PC-3 (cell line): ENCODE data around the gene NAIF1. TPM values are rescaled to one million over a fixed set of nuclear protein-coding genes. Genes with fewer than 3 reads are reported as not detected.
A peak's percentile ranks its signal among the peaks of the same experiment; 100 is the strongest.

Experiments
- ATAC-seq: fragments of 200-7000 bp; cut with Tn5 transposase; 2 replicates; pipeline ENCODE4 v1.9.1; 2020; ENCODE audit warnings: mild to moderate bottlenecking, moderate library complexity
- BruUV-seq: library from RNA; stranded (reverse); fragments of 400-500 nt; replicated peaks from 2 replicates; lab custom pipeline; 2021; lab: Mats Ljungman, UMichigan
- CTCF ChIA-PET: fragments of 300-600 bp; sonication (Branson Sonifier 250); formaldehyde crosslinking; loops from one replicate; lab custom pipeline; 2022; ENCODE audit warnings: antibody characterized with exemption; lab: Charles Lee
- POLR2A ChIA-PET: fragments of 300-600 bp; sonication (Branson Sonifier 250); formaldehyde crosslinking; loops from one replicate; lab custom pipeline; 2022; ENCODE audit warnings: antibody characterized with exemption; ENCODE audit not compliant: unreplicated experiment; lab: Charles Lee
- DNase-seq: peaks from one replicate; pipeline ENCODE4 v3.0.0-alpha.2; 2015
- H2AFZ ChIP-seq: fragments of 300-600 bp; sonication (generic); 2 replicates; pipeline ENCODE4 v1.6.0; 2016; ENCODE audit warnings: antibody characterized with exemption, low read length
- H3F3A ChIP-seq: fragments of 300-600 bp; sonication (generic); one replicate; pipeline ENCODE4 v1.6.0; 2017; ENCODE audit warnings: antibody characterized with exemption, low read length, control low read depth, mild to moderate bottlenecking; ENCODE audit not compliant: unreplicated experiment
- H3K27ac ChIP-seq: fragments of 300-600 bp; sonication (generic); 2 replicates; pipeline ENCODE4 v1.5.1; 2016; ENCODE audit warnings: mild to moderate bottlenecking, low read length
- H3K27me3 ChIP-seq: fragments of 300-600 bp; sonication (generic); 2 replicates; pipeline ENCODE4 v1.6.1; 2016; ENCODE audit warnings: low read length, mixed read lengths
- H3K36me3 ChIP-seq: fragments of 300-600 bp; sonication (generic); 2 replicates; pipeline ENCODE4 v1.6.1; 2016; ENCODE audit warnings: low read depth, mixed run types, low read length, mixed read lengths
- H3K4me1 ChIP-seq: fragments of 300-600 bp; sonication (generic); 2 replicates; pipeline ENCODE4 v1.5.1; 2016; ENCODE audit warnings: low read length; ENCODE audit not compliant: insufficient read depth
- H3K4me2 ChIP-seq: fragments of 300-600 bp; sonication (generic); 2 replicates; pipeline ENCODE4 v1.6.0; 2016; ENCODE audit warnings: low read length
- H3K4me3 ChIP-seq: fragments of 300-600 bp; sonication (generic); 2 replicates; pipeline ENCODE4 v1.5.1; 2016; ENCODE audit warnings: mild to moderate bottlenecking, low read length, mixed read lengths
- H3K79me2 ChIP-seq: fragments of 300-600 bp; sonication (generic); 2 replicates; pipeline ENCODE4 v1.6.1; 2017; ENCODE audit warnings: low read length, mixed read lengths
- H3K9ac ChIP-seq: fragments of 300-600 bp; sonication (generic); 2 replicates; pipeline ENCODE4 v1.6.0; 2016; ENCODE audit warnings: mild to moderate bottlenecking, low read length
- H3K9me2 ChIP-seq: fragments of 300-600 bp; sonication (generic); replicated peaks from 2 replicates; pipeline ENCODE4 v1.6.1; 2016; ENCODE audit warnings: mixed run types, low read length, mixed read lengths
- H3K9me3 ChIP-seq: fragments of 300-600 bp; sonication (generic); 2 replicates; pipeline ENCODE4 v1.6.1; 2016; ENCODE audit warnings: low read length, mixed read lengths
- H4K20me1 ChIP-seq: fragments of 300-600 bp; sonication (generic); 2 replicates; pipeline ENCODE4 v1.6.1; 2016; ENCODE audit warnings: low read length, mixed read lengths
- CTCF ChIP-seq: fragments of 300-600 bp; sonication (generic); conservative IDR thresholded peaks from 2 replicates; pipeline ENCODE4 v1.5.1; 2017; ENCODE audit warnings: antibody characterized with exemption, low read depth, mild to moderate bottlenecking, low read length
- EZH2 ChIP-seq: fragments of 300-600 bp; sonication (generic); IDR thresholded peaks from one replicate; pipeline ENCODE4 v1.6.1; 2017; ENCODE audit warnings: antibody characterized with exemption, mild to moderate bottlenecking, low read length; ENCODE audit not compliant: unreplicated experiment
- EZH2phosphoT487 ChIP-seq: fragments of 300-600 bp; sonication (generic); IDR thresholded peaks from 2 replicates; pipeline ENCODE4 v1.6.1; 2018; ENCODE audit warnings: mild to moderate bottlenecking, antibody characterized with exemption, low read length, borderline replicate concordance
- intact Hi-C: fragments of 100-400 bp; cut with micrococcal nuclease; formaldehyde crosslinking; loops from 2 replicates; pipeline ENCODE4 v1.9.0; 2023
- total RNA-seq: library from RNA; depleted of rRNA; stranded (reverse); fragments of >200 nt; gene quantifications from 2 replicates; pipeline ENCODE4 v1.2.3, GENCODE V29; 2014

The NAIF1 gene
- total RNA-seq, 1 experiment from 2014 or later: 8.4 TPM

- Histone ChIP-seq H2AFZ (no peak overlapping the region), H3K4me2 (peak overlapping the region; percentile 88), H4K20me1 (peaks cover 19% of the 10 kb centered on the region), H3K4me3 (no peak overlapping the region), H3F3A (peaks cover 5% of the 10 kb centered on the region), H3K27ac (peak overlapping the region; percentile 84), H3K27me3 (no peaks in the 10 kb centered on the region), H3K36me3 (peaks cover 11% of the 10 kb centered on the region; the same call in 1 of the 2 replicates), H3K9me3 (no peaks in the 10 kb centered on the region), H3K4me1 (peaks cover 47% of the 10 kb centered on the region), H3K9ac (no peak overlapping the region), H3K9me2 (no peaks in the 10 kb centered on the region), H3K79me2 (peaks cover 62% of the 10 kb centered on the region)
- intact Hi-C loops: no loop called here
- ChIA-PET CTCF (interaction anchor here (0.6 kb wide), 2 partner anchors 38 to 890 kb away, joined by 4 read pairs; no protein-coding TSS in a partner anchor), POLR2A (no interaction called here)
- no peak for TF ChIP-seq EZH2
- TF ChIP-seq CTCF: no peak
- no peak for TF ChIP-seq EZH2phosphoT487
- ATAC-seq: no peak
- DNase-seq: no peak
- no TSS peak for BruUV-seq
Observed at GRCh38 chr9:128097543-128098296, 30.6 kb upstream of the NAIF1 start.

GRCh38 chr9:128096616-128097536 lies 29.8 kb upstream of the NAIF1 start:
- H3K36me3 ChIP-seq: peaks cover 6% of the 10 kb centered on the region; the same call in 1 of the 2 replicates
- H3K4me3 ChIP-seq: no peak overlapping the region
- H3K9me2 ChIP-seq: no peaks in the 10 kb centered on the region
- no peak overlapping the region for H3K4me2 ChIP-seq
- no peak overlapping the region for H2AFZ ChIP-seq
- CTCF ChIA-PET: no interaction called here
- H3K9me3 ChIP-seq: no peaks in the 10 kb centered on the region
- H3F3A ChIP-seq: peaks cover 5% of the 10 kb centered on the region
- H3K9ac ChIP-seq: no peak overlapping the region
- intact Hi-C loops: no loop called here
- no peak for ATAC-seq
- peaks cover 19% of the 10 kb centered on the region for H4K20me1 ChIP-seq
- H3K27me3 ChIP-seq: no peaks in the 10 kb centered on the region
- no TSS peak for BruUV-seq
- peaks cover 47% of the 10 kb centered on the region for H3K4me1 ChIP-seq
- no peak overlapping the region for H3K27ac ChIP-seq
- POLR2A ChIA-PET: no interaction called here
- H3K79me2 ChIP-seq: peaks cover 71% of the 10 kb centered on the region
- DNase-seq: no peak
- TF ChIP-seq EZH2phosphoT487 (no peak), EZH2 (no peak), CTCF (no peak)
